22Rv1 (cell line): ENCODE measurements around the gene TMF1.

Experiments used
- ZFX ChIP-seq: fragments of 450-650 bp; IDR thresholded peaks from 2 replicates; pipeline ENCODE4 v1.6.1; 2017; ENCODE audit warnings: antibody characterized with exemption, borderline replicate concordance
- TF ChIP-seq, protein P1 (sequence below): fragments of 450-650 bp; IDR thresholded peaks from 2 replicates; pipeline ENCODE4 v1.5.1; 2017; ENCODE audit warnings: mild to moderate bottlenecking

DNA sequence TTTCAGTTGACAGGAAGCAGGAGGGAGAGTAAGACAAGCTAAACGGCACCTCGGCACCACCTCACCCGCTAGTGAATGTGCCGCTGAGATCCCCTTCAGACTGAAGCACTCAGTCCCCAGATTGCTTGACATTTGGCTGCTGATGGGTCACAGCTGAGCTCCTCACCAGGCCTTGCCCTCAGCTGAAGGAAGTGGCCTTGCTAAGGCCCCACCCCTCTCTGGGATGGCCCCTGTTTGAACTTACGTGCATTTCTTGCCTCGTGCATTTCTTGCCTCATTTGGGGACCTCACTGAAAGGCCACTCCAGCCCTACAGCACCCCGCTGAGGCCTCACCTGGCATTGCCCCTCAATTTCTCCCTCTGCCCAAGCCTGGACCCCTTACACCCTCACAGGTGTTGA is 78.5 kb downstream of the TMF1 start:
- TF ChIP-seq, protein P1, sequence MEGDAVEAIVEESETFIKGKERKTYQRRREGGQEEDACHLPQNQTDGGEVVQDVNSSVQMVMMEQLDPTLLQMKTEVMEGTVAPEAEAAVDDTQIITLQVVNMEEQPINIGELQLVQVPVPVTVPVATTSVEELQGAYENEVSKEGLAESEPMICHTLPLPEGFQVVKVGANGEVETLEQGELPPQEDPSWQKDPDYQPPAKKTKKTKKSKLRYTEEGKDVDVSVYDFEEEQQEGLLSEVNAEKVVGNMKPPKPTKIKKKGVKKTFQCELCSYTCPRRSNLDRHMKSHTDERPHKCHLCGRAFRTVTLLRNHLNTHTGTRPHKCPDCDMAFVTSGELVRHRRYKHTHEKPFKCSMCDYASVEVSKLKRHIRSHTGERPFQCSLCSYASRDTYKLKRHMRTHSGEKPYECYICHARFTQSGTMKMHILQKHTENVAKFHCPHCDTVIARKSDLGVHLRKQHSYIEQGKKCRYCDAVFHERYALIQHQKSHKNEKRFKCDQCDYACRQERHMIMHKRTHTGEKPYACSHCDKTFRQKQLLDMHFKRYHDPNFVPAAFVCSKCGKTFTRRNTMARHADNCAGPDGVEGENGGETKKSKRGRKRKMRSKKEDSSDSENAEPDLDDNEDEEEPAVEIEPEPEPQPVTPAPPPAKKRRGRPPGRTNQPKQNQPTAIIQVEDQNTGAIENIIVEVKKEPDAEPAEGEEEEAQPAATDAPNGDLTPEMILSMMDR, result no peak
- TF ChIP-seq ZFX, result no peak
